Cardiac muscle cell (in vitro differentiated cells and primary cell): ENCODE data around the gene TMEM106C. TPM values are rescaled to one million over a fixed set of nuclear protein-coding genes. Genes with fewer than 3 reads are reported as not detected.

Experiments
- DNase-seq, 2 donors: peaks; one replicate each; pipeline versions ENCODE4 v3.0.0 to v3.0.0-alpha.2; 2010 to 2017; ENCODE audit warnings: low read depth in 1 of 2, low spot score in 1 of 2
- H3K27ac ChIP-seq: fragments of 200-600 bp; sonication (generic); 2 replicates; pipeline ENCODE4 v1.5.1; 2016
- H3K27me3 ChIP-seq: fragments of 200-600 bp; sonication (generic); 2 replicates; pipeline ENCODE4 v1.6.0; 2016; ENCODE audit warnings: control low read depth
- H3K36me3 ChIP-seq: fragments of 200-600 bp; sonication (generic); 2 replicates; pipeline ENCODE4 v1.5.1; 2016; ENCODE audit warnings: control low read depth
- H3K4me1 ChIP-seq: fragments of 200-600 bp; sonication (generic); 2 replicates; pipeline ENCODE4 v1.8.1; 2017; ENCODE audit warnings: low read depth, mild to moderate bottlenecking, mixed run types
- H3K4me3 ChIP-seq: fragments of 200-600 bp; sonication (generic); 2 replicates; pipeline ENCODE4 v1.5.1; 2016; ENCODE audit warnings: mild to moderate bottlenecking
- H3K9me3 ChIP-seq: fragments of 200-600 bp; sonication (generic); 2 replicates; pipeline ENCODE4 v1.5.1; 2017; ENCODE audit warnings: low read depth, mild to moderate bottlenecking, control low read depth
- polyA plus RNA-seq: library from polyadenylated mRNA; unstranded; fragments of >200 nt; fragmentation: Nextera tagmentation; extraction: Ambion mirVana; gene quantifications from 2 replicates; pipeline ENCODE4 v1.2.1, GENCODE V29; 2016
- total RNA-seq: library from RNA; depleted of rRNA; stranded (reverse); fragments of >200 nt; gene quantifications from 2 replicates; pipeline ENCODE4 v1.2.3, GENCODE V29; 2016
- TF ChIP-seq, protein P1 (sequence below): IDR thresholded peaks from 2 replicates; pipeline ENCODE4 v1.5.1; 2012; ENCODE audit warnings: low read depth, mild to moderate bottlenecking, low read length

TMEM106C gene
- total and polyA plus RNA-seq, 2 experiments from 2014 or later: 100 to 108 TPM

DNA sequence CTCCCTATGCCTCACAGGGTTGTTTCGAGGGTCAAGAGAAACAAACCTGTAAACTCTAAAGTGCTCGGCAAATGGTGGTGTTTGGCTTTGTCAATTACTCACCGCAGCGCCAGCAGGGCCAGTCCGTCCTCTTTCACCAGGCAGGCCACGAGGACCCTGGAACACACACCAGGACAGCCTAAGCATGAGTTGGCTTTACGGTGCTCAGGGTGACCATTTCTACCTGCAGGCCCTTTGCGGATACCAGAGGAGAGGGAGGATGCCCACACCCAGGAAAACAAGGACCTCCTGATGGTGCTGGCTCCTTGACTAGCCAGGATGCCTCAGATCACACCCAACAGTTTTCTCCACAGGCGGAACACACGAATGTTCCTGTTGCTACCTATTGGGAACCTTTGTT, 29.4 kb downstream of the TMEM106C start:
- Histone ChIP-seq H3K27me3 (peaks cover 2% of the 10 kb centered on the region), H3K4me3 (no peak overlapping the region), H3K9me3 (no peaks in the 10 kb centered on the region), H3K4me1 (no peaks in the 10 kb centered on the region), H3K36me3 (peaks cover 36% of the 10 kb centered on the region), H3K27ac (no peak overlapping the region)
- no peak for DNase-seq
- TF ChIP-seq, protein P1, sequence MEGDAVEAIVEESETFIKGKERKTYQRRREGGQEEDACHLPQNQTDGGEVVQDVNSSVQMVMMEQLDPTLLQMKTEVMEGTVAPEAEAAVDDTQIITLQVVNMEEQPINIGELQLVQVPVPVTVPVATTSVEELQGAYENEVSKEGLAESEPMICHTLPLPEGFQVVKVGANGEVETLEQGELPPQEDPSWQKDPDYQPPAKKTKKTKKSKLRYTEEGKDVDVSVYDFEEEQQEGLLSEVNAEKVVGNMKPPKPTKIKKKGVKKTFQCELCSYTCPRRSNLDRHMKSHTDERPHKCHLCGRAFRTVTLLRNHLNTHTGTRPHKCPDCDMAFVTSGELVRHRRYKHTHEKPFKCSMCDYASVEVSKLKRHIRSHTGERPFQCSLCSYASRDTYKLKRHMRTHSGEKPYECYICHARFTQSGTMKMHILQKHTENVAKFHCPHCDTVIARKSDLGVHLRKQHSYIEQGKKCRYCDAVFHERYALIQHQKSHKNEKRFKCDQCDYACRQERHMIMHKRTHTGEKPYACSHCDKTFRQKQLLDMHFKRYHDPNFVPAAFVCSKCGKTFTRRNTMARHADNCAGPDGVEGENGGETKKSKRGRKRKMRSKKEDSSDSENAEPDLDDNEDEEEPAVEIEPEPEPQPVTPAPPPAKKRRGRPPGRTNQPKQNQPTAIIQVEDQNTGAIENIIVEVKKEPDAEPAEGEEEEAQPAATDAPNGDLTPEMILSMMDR: no peak

DNA sequence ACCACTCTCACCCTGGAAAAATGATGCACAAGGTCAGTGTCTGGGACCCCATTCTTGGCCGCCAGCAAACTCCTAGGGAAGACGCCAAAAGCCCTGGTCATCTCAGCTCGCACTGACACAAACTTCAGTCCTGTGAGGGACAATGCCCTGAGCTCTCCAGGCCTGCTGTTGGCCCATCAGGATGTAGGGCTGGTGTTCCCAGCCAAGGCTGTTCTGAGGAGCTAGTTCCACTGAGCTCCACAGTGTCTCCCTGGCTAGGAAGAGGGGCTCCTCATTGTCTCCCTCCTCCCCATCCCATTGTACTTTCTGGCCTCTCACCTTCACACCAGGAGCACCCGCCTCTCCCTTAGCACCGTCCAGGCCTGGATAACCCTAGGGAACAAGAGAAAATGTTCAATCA, 30.1 kb downstream of the TMEM106C start:
- TF ChIP-seq, protein P1: no peak
- Histone ChIP-seq H3K9me3 (no peaks in the 10 kb centered on the region), H3K4me3 (no peak overlapping the region), H3K27ac (no peak overlapping the region), H3K27me3 (peaks cover 2% of the 10 kb centered on the region), H3K36me3 (peaks cover 39% of the 10 kb centered on the region), H3K4me1 (no peaks in the 10 kb centered on the region)
- DNase-seq: no peak

DNA sequence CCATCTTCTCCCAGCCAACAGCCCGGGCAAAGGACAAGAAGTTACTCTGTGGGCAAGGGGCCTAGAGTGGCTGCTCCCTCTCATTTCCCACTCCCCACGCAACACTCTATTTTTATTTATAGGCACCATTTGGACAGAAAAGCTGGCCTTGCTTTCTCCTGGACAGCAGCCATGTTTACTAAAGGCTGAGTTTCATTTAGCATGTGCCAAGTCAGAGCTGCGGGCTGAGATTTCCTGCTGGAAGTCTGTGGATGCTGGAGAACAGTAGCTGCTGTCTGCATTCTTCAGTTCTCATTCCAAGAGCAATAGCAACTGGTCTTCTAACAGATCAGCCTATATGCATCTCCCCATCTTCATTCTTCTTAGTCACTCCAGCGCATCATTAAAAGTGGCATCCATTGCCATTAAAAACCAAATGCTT, 32.6 kb downstream of the TMEM106C start:
- peak in 1 of 2 donors; percentile 90 for DNase-seq
- no peaks in the 10 kb centered on the region for H3K9me3 ChIP-seq
- H3K27me3 ChIP-seq: peaks cover 2% of the 10 kb centered on the region
- peaks cover 4% of the 10 kb centered on the region for H3K4me1 ChIP-seq
- no peak overlapping the region for H3K4me3 ChIP-seq
- no peak overlapping the region for H3K27ac ChIP-seq
- H3K36me3 ChIP-seq: peaks cover 39% of the 10 kb centered on the region
- TF ChIP-seq, protein P1: no peak

DNA sequence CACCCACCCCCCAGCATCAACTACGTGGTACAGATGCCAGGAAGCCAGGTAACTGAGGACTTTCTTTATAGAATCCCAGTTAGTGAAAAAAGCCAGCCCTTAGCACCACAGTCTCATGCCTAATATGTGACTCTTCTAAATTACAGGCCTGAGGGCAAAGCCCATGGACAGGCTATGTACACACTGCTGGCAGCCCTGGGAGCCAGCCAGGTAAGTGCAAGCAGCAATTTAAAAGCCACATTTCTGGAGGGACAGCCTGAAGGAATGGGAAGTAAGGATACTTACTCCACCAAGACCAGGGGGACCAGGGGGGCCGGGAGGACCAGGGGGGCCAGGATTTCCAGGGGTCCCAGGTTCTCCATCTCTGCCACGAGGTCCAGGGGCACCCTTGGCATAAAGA, 33.9 kb downstream of the TMEM106C start:
- H3K9me3 ChIP-seq: no peaks in the 10 kb centered on the region
- TF ChIP-seq, protein P1: no peak
- H3K27ac ChIP-seq: no peak overlapping the region
- H3K27me3 ChIP-seq: peaks cover 2% of the 10 kb centered on the region
- DNase-seq: no peak
- peaks cover 6% of the 10 kb centered on the region for H3K4me1 ChIP-seq
- peaks cover 39% of the 10 kb centered on the region for H3K36me3 ChIP-seq
- no peak overlapping the region for H3K4me3 ChIP-seq

DNA sequence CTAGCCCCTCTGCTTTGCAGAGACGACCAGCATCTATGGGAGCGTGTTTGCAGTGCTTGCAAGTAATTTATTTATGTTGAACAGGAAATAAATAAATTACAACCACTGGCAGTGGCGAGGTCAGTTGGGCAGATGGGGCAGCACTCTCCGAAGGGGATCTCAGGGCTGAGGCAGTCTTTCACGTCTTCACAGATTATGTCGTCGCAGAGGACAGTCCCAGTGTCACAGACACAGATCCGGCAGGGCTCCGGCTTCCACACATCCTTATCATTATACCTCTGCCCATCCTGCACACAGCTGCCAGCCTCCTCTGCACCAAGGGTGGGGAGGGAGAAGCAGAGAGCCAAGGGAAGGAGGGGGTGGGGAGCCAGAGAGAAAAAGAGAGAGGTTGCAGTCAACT, 36.4 kb downstream of the TMEM106C start:
- H3K27ac ChIP-seq: no peak overlapping the region
- no peaks in the 10 kb centered on the region for H3K9me3 ChIP-seq
- peaks cover 26% of the 10 kb centered on the region for H3K36me3 ChIP-seq
- DNase-seq: no peak
- H3K27me3 ChIP-seq: peaks cover 15% of the 10 kb centered on the region
- TF ChIP-seq, protein P1: no peak
- no peak overlapping the region for H3K4me3 ChIP-seq
- peaks cover 17% of the 10 kb centered on the region for H3K4me1 ChIP-seq

DNA sequence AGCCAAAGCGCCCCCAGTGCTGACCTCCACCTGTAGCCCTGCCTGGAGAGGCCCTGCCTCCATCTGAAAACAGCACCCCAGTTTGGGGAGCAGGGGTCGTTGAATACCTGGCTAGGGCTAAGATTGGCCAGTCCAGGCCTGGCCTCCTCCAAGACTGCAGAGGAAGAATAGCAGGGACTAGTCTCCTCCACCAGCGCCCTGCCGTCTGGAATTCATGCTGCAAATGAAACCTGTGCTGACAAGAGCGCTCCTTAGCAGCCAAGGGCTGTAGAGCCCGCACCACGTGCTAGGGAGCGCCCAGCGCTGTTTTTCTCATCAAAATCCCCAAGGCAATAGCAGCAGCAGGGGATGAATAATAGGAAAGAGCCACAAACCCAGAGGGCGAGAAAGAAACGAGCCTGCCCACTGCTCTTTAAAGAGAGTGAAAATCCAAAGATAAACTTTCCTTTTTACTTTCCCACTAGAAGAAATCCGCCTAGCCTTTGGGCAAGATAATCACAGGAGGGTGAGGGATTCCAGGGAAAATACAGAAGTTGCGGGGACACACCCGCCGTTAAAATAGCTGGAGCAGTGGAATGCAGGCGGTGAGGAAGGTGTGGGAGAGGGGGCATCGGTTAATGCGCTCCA, 37.6 kb downstream of the TMEM106C start:
- Histone ChIP-seq H3K27me3 (peaks cover 24% of the 10 kb centered on the region), H3K36me3 (peaks cover 19% of the 10 kb centered on the region), H3K27ac (no peak overlapping the region), H3K9me3 (no peaks in the 10 kb centered on the region), H3K4me3 (peak overlapping the region; percentile 35), H3K4me1 (peaks cover 24% of the 10 kb centered on the region)
- TF ChIP-seq, protein P1: peak; percentile 3
- DNase-seq: peak; percentile 74 to 78
